ENCODE measurements around the gene ISG20.

- TF ChIP-seq POLR2A (IDR thresholded peaks at IDR 0.05; ENCODE audit: low read depth, low read length) (no peak), JUN (IDR thresholded peaks at IDR 0.05; ENCODE audit: borderline replicate concordance, insufficient read depth, insufficient read length, low read depth) (no peak), EZH2 (IDR thresholded peaks at IDR 0.05; ENCODE audit: borderline replicate concordance, low read depth, low read length, severe bottlenecking) (no peak), CTCF (IDR thresholded peaks at IDR 0.05; ENCODE audit: extremely low read depth in 1 of 2, insufficient read depth in 1 of 2, low read depth in 1 of 2, low read length in 2 of 2) (no peak)
These were observed 8.7 kb downstream of the ISG20 start for GRCh38 chr15:88647351-88648105.

All from endothelial cell of umbilical vein (primary cell).